GM23338 (cell line): ENCODE measurements around the gene TRIM23. TPM values are rescaled to one million over a fixed set of nuclear protein-coding genes. Genes with fewer than 3 reads are reported as not detected.

Experiments
- ATAC-seq: fragments of 200-7000 bp; cut with Tn5 transposase; 3 replicates; pipeline ENCODE4 v1.9.1; 2020
- DNase-seq: peaks from one replicate; pipeline ENCODE4 v3.0.0-alpha.2; 2015; ENCODE audit warnings: low spot score
- H2AFZ ChIP-seq: fragments of 200-600 bp; sonication (generic); 2 replicates; pipeline ENCODE4 v1.8.0; 2016; ENCODE audit warnings: antibody characterized with exemption, mild to moderate bottlenecking, moderate library complexity
- H3F3A ChIP-seq: fragments of 200-600 bp; sonication (generic); replicated peaks from 2 replicates; pipeline ENCODE4 v1.8.0; 2017; ENCODE audit warnings: antibody characterized with exemption, mixed run types, low read depth
- H3K27ac ChIP-seq: fragments of 200-600 bp; sonication (generic); 2 replicates; pipeline ENCODE4 v1.6.1; 2016; ENCODE audit warnings: low read depth
- H3K27me3 ChIP-seq: fragments of 200-600 bp; sonication (generic); 2 replicates; pipeline ENCODE4 v1.8.0; 2016; ENCODE audit warnings: mild to moderate bottlenecking, mixed run types, moderate library complexity; ENCODE audit not compliant: insufficient read depth
- H3K36me3 ChIP-seq: fragments of 200-600 bp; sonication (generic); 2 replicates; pipeline ENCODE4 v1.8.0; 2016; ENCODE audit warnings: mild to moderate bottlenecking; ENCODE audit not compliant: insufficient read depth
- H3K4me1 ChIP-seq: fragments of 200-600 bp; sonication (generic); 2 replicates; pipeline ENCODE4 v1.8.0; 2016; ENCODE audit warnings: mild to moderate bottlenecking, moderate library complexity; ENCODE audit not compliant: insufficient read depth
- H3K4me2 ChIP-seq: fragments of 200-600 bp; sonication (generic); 2 replicates; pipeline ENCODE4 v1.7.1; 2017; ENCODE audit warnings: mixed run types
- H3K4me3 ChIP-seq: fragments of 200-600 bp; sonication (generic); 2 replicates; pipeline ENCODE4 v1.6.1; 2016; ENCODE audit warnings: mixed run types
- H3K79me2 ChIP-seq: fragments of 200-600 bp; sonication (generic); replicated peaks from 2 replicates; pipeline ENCODE4 v1.8.0; 2017; ENCODE audit warnings: mild to moderate bottlenecking; ENCODE audit not compliant: insufficient read depth
- H3K9me2 ChIP-seq: fragments of 200-600 bp; sonication (generic); 2 replicates; pipeline ENCODE4 v1.8.0; 2017; ENCODE audit not compliant: insufficient read depth
- H4K20me1 ChIP-seq: fragments of 200-600 bp; sonication (generic); replicated peaks from 2 replicates; pipeline ENCODE4 v1.8.0; 2017; ENCODE audit warnings: mild to moderate bottlenecking; ENCODE audit not compliant: insufficient read depth
- H3K27ac Mint-ChIP-seq: 2 replicates; pipeline ENCODE4 v1.8.0; 2020; ENCODE audit warnings: inconsistent platforms, mild to moderate bottlenecking, moderate library complexity, mixed read lengths
- H3K27me3 Mint-ChIP-seq: 3 replicates; pipeline ENCODE4 v1.8.0; 2022; ENCODE audit warnings: low read depth, mild to moderate bottlenecking, moderate library complexity, mixed read lengths, inconsistent platforms; ENCODE audit not compliant: insufficient read depth, poor library complexity
- H3K36me3 Mint-ChIP-seq: 3 replicates; pipeline ENCODE4 v1.8.0; 2021; ENCODE audit warnings: low read depth, mild to moderate bottlenecking, inconsistent platforms, moderate library complexity, mixed read lengths
- H3K4me1 Mint-ChIP-seq: 3 replicates; pipeline ENCODE4 v1.8.0; 2020; ENCODE audit warnings: mild to moderate bottlenecking, inconsistent platforms, mixed read lengths
- H3K4me3 Mint-ChIP-seq: 3 replicates; pipeline ENCODE4 v1.8.0; 2021; ENCODE audit warnings: moderate library complexity, mild to moderate bottlenecking, inconsistent platforms, mixed read lengths
- H3K9me3 Mint-ChIP-seq: 3 replicates; pipeline ENCODE4 v1.8.0; 2020; ENCODE audit warnings: moderate library complexity, mild to moderate bottlenecking, inconsistent platforms, mixed read lengths
- CREB1 ChIP-seq: fragments of 250-450 bp; sonication (Bioruptor Pico); IDR thresholded peaks from 2 replicates; pipeline ENCODE4 v1.5.0; 2020; ENCODE audit warnings: low read depth, mild to moderate bottlenecking, moderate library complexity
- CTCF ChIP-seq, 2 experiments: fragments of 200-600 bp in 1 of 2; sonication (generic) in 1 of 2; conservative IDR thresholded peaks; 2 replicates each; pipeline versions ENCODE4 v1.5.1 to v1.6.1; 2016 to 2017; ENCODE audit warnings: antibody characterized with exemption in 2 of 2, low read depth in 2 of 2, mild to moderate bottlenecking in 2 of 2, moderate library complexity in 1 of 2
- EZH2 ChIP-seq: fragments of 200-600 bp; sonication (generic); IDR thresholded peaks from one replicate; pipeline ENCODE4 v1.8.0; 2017; ENCODE audit warnings: antibody characterized with exemption, mild to moderate bottlenecking, low read depth; ENCODE audit not compliant: unreplicated experiment
- EZH2phosphoT487 ChIP-seq: fragments of 200-600 bp; sonication (generic); IDR thresholded peaks from one replicate; pipeline ENCODE4 v1.8.1; 2018; ENCODE audit warnings: antibody characterized with exemption; ENCODE audit not compliant: unreplicated experiment
- JUNB ChIP-seq: IDR thresholded peaks from one replicate; pipeline ENCODE4 v1.6.1; 2016; ENCODE audit warnings: antibody characterized with exemption; ENCODE audit not compliant: unreplicated experiment
- NANOG ChIP-seq: IDR thresholded peaks from 2 replicates; pipeline ENCODE4 v1.6.1; 2016; ENCODE audit warnings: antibody characterized with exemption, borderline replicate concordance
- POLR2AphosphoS5 ChIP-seq: IDR thresholded peaks from 2 replicates; pipeline ENCODE4 v1.6.1; 2016; ENCODE audit warnings: antibody characterized with exemption, low read depth
- REST ChIP-seq: IDR thresholded peaks from one replicate; pipeline ENCODE4 v1.6.1; 2018; ENCODE audit warnings: antibody characterized with exemption; ENCODE audit not compliant: unreplicated experiment
- STAT1 ChIP-seq: IDR thresholded peaks from one replicate; pipeline ENCODE4 v1.6.1; 2016; ENCODE audit warnings: antibody characterized with exemption; ENCODE audit not compliant: unreplicated experiment
- ZNF114 ChIP-seq: fragments of 250-450 bp; sonication (Bioruptor Pico); IDR thresholded peaks from 2 replicates; pipeline ENCODE4 v1.5.0; 2020; ENCODE audit warnings: mild to moderate bottlenecking, moderate library complexity
- ZNF331 ChIP-seq: fragments of 250-450 bp; sonication (Bioruptor Pico); IDR thresholded peaks from 2 replicates; pipeline ENCODE4 v1.5.0; 2020; ENCODE audit warnings: low read depth, mild to moderate bottlenecking, moderate library complexity
- ZNF462 ChIP-seq: fragments of 250-450 bp; sonication (Bioruptor Pico); IDR thresholded peaks from 2 replicates; pipeline ENCODE4 v1.5.0; 2020; ENCODE audit warnings: mild to moderate bottlenecking, moderate library complexity
- polyA plus RNA-seq: library from polyadenylated mRNA; unstranded; fragments of >200 nt; fragmentation: Nextera tagmentation; extraction: Ambion mirVana; gene quantifications from 2 replicates; pipeline ENCODE4 v1.2.1, GENCODE V29; 2016
- total RNA-seq: library from RNA; depleted of rRNA; stranded (reverse); fragments of >200 nt; shearing (Covaris generic); gene quantifications from 2 replicates; pipeline ENCODE4 v1.2.3, GENCODE V29; 2014
- TF ChIP-seq, protein P1 (sequence below): IDR thresholded peaks from 2 replicates; pipeline ENCODE4 v1.6.1; 2016; ENCODE audit warnings: antibody characterized with exemption

TRIM23 gene
- total and polyA plus RNA-seq, 2 experiments from 2014 or later, result 5.4 to 10.4 TPM

- Histone ChIP-seq H3K36me3 (peaks cover 7% of the 10 kb centered on the region; the same call in 1 of the 2 replicates), H4K20me1 (no peaks in the 10 kb centered on the region; the same call in 1 of the 2 replicates), H3K4me3 (no peak overlapping the region), H2AFZ (no peak overlapping the region), H3K4me1 (no peaks in the 10 kb centered on the region), H3K9me2 (no peaks in the 10 kb centered on the region), H3F3A (no peaks in the 10 kb centered on the region), H3K79me2 (no peaks in the 10 kb centered on the region), H3K27me3 (no peaks in the 10 kb centered on the region), H3K27ac (no peak overlapping the region), H3K4me2 (no peak overlapping the region)
- H3K9me3 Mint-ChIP-seq, result no peaks in the 10 kb centered on the region; the same call in 2 of the 3 replicates
- H3K4me1 Mint-ChIP-seq, result no peaks in the 10 kb centered on the region
- ATAC-seq (no peak), DNase-seq (no peak)
- H3K27me3 Mint-ChIP-seq, result peaks cover 1% of the 10 kb centered on the region
- TF ChIP-seq NANOG, result no peak
- no peak for TF ChIP-seq ZNF331 (CRISPR knock-in tag)
- no peak for TF ChIP-seq CTCF (conservative IDR thresholded peaks at IDR 0.05; ENCODE audit: low read depth in 2 of 2)
- no peak for TF ChIP-seq JUNB
- TF ChIP-seq, protein P1, sequence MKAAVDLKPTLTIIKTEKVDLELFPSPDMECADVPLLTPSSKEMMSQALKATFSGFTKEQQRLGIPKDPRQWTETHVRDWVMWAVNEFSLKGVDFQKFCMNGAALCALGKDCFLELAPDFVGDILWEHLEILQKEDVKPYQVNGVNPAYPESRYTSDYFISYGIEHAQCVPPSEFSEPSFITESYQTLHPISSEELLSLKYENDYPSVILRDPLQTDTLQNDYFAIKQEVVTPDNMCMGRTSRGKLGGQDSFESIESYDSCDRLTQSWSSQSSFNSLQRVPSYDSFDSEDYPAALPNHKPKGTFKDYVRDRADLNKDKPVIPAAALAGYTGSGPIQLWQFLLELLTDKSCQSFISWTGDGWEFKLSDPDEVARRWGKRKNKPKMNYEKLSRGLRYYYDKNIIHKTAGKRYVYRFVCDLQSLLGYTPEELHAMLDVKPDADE, result no peak
- TF ChIP-seq EZH2, result no peak
- no peak for TF ChIP-seq EZH2phosphoT487
- TF ChIP-seq ZNF462 (CRISPR knock-in tag), result no peak
- TF ChIP-seq POLR2AphosphoS5, result no peak
- no peak for TF ChIP-seq STAT1
- no peak for TF ChIP-seq ZNF114 (CRISPR knock-in tag)
- no peak for TF ChIP-seq CREB1 (CRISPR knock-in tag)
- TF ChIP-seq REST, result no peak
- H3K27ac Mint-ChIP-seq, result no peak overlapping the region
- H3K36me3 Mint-ChIP-seq, result peaks cover 26% of the 10 kb centered on the region
- no peak overlapping the region for H3K4me3 Mint-ChIP-seq
These were observed 16.1 kb upstream of the TRIM23 start for GRCh38 chr5:65640240-65640639.
